Cortex of kidney (tissue), 1 donor: ENCODE measurements around the gene TXNL4A.
"Not testable (repeated sequence)": the region's sequence is repeated elsewhere in the genome, so short reads cannot be mapped to it uniquely, and the experiment has no call there.

Experiments used
- DNase-seq: peaks from one replicate; lab custom pipeline; 2025; lab: John Stamatoyannopoulos, UW

The TXNL4A gene

DNA sequence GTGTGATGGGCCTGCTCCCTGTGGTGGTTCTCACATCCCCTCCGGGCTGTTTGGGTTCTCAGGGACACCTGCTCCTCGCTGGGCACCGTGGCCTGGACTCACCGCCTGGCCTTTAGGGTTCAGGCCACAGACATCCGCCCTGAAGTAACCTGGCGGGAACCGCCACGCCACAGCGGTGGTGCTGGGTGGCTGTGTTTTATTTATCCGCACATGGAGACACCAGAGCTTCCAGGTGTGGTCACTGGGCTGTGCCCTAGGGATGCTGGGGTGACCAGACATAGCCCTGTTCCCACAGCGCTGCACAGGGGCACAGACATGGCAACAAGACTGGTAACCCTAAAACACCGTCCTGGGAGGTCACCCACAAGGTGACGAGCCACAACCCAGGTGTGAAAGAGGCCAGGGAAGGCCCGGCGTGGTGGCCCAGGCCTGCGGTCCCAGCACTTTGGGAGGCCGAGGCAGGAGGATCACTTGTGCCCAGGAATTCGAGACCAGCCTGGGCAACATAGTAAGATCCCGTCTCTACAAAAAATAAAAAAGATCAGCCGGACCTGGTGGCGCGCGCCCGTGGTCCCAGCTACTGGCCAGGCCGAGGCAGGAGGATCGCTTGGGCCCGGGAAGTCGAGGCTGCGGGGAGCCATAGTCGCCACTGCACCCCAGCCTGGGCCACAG lies 24.6 kb downstream of the TXNL4A start:
- DNase-seq, result no peak

DNA sequence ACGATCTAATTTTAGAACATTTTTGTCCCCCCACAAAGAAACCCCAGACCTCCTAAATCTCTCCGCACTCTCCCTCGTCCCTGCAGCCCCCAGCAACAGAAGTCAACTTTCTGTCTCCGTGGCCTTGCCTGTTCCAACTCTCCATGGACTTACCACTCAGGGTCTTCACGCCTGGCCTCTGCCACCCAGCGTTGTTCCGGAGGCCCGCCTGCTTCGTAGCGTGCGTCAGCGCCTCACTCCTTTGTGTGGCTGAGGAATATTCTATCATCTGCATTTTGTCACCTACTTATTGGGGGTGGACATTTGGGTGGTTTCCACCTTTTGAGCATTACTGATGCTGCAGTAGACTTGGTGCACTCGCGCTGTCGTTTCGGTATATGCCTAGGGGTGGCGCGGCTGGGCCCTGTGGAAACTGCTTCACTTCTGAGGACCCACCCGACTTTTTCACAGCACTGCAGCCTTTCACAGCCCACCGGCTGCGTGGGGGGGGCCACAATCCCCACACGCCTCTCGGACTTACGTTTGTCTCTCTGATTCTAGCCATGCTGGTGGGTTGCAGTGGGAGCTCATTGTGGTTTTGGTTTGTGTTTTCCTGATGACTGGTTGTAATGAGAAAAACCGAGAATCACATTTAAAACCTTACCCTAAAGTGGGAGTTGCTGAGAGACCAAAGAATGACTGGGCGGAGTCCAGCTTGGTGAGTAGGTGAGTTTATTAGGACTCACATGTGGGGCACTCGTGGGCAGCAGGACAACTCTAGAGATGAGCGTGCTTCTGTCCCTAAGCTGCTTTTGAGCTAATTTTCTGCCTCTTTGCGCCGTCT lies 25.3 kb downstream of the TXNL4A start:
- DNase-seq, result no peak

DNA sequence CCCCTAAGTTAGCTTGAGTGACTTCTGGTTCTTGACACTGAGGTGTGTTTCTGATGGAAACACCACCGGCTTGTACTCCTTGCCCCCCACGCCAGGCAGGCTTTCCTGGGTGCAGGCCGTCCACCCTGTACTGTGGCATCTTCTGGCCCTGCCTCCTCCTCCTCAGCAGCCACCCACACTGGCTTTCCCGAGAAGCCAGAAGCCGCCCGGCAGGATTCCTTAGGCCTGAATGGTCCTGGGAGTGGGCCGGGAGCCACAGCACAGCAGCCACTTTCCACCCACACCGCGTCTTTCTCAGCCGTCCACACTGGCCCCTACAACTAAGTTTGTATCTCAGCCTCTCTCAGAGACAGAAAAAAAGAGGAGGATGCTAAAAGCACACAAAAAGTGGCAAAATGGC lies 26.1 kb downstream of the TXNL4A start:
- no peak for DNase-seq

DNA sequence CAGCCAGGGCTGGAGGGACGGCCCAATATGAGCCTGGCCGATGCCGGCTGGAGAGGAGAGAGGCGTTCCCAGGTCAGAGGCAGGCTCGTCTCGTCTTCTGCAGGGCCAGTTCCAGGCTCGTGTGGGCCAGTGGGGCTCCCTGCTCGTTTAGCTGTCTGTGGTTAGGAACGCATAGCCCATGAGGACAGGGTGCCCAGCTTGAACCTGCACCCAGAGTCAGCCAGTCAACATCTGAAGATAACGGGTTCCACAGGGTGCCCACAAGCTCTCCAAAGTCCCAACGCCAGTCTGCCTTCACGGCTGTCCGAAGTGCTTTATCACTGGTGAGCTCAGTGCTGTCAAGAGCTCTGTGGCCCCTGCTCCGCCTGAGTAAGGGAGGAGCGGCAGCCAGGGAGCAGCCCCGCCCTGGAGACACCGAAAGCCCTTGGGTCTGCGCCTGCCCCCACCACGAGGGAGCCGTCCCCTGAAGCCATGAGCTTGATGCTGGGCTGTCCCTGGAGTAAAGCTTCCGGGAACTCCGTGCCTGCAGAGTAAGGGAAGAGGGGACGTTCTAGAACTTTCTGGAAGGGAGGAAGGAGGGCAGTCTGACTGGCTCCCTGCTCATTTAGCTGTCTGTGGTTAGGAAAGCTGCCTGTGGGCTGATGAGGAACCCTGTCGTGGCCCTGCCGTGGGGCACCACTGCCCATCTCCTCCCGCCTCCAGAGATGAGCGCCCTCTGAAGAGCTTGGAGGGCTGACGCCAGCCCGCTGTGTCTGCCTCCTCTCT lies 26.7 kb downstream of the TXNL4A start:
- DNase-seq, result no peak

DNA sequence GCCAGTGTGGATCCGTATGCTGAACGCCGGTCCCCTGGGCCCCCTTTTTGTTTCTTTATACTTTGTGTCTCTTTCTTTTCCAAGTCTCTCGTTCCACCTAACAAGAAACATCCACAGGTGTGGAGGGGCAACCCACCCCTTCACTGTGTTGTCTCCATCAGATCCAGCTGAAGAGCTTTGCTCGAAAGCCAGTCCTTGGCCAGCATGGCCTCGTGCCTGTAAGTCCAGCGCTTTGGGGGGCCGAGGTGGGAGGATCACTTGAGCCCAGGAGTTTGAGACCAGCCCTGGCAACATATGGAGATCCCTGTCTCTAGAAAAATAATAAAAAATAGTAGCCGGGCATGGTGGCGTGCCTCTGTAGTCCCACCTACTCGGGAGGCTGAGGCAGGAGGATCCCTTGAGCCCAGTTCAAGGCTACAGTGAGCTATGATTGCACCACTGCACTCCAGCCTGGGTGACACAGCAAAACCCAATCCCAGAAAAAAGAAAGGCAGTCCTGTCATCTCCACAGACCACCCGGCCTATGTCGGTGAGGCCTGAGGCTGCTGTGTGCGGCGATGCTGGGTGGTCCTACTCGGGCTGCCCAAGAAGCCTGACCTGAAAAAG lies 27.3 kb downstream of the TXNL4A start:
- DNase-seq, result no peak

DNA sequence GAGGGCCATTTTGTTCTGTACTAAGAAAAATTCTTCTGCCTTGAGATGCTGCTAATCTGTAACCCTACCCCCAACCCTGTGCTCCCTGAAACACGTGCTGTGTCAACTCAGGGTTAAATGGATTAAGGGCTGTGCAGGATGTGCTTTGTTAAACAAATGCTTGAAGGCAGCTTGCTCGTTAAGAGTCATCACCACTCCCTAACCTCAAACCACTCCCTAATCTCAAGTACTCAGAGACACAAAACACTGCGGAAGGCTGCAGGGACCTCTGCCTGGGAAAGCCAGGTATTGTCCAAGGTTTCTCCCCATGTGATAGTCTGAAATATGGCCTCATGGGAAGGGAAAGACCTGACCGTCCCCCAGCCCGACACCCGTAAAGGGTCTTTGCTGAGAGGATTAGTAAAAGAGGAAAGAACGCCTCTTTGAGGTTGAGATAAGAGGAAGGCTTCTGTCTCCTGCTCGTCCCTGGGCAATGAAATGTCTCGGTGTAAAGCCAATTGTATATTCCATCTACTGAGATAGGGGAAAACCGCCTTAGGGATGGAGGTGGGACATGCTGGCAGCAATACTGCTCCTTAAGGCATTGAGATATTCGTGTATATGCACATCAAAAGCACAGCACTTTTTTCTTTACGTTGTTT lies 28.1 kb downstream of the TXNL4A start:
- DNase-seq, result not testable (repeated sequence)

DNA sequence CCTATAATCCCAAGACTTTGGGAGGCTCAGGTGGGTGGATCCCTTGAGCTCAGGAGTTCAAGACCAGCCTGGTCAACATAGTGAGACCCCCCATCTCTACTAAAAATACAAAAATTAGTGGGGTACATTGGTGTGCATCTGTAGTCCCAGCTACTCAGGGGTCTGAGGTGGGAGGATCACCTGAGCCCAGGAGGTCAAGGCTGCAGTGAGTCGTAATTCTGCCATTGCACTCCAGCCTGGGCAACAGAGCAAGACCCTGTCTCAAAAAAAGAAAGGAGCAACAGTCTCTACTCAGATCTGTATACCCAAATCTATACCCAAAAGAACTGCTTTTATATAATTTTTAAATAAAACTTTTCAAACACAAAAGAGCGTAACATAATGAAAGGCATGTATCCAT lies 29.4 kb downstream of the TXNL4A start:
- DNase-seq, result no peak

DNA sequence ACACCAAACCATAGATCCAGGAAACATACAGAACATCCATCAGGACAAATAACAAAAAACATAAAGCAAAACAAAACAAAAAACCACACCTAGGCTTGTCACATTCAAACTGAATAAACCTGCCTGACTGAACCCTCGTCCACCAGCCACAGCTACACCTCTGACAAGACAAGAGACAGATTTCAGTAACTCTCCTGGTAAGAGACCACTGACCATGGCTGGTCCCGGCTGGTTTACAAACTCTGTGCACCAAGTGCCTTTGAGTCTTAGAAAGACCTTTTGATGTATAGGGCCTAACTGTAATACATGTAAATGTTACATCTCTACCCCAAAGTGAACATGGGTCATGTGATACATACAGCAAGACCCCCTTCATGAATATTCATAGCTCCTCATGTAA lies 32.1 kb downstream of the TXNL4A start:
- no peak for DNase-seq

DNA sequence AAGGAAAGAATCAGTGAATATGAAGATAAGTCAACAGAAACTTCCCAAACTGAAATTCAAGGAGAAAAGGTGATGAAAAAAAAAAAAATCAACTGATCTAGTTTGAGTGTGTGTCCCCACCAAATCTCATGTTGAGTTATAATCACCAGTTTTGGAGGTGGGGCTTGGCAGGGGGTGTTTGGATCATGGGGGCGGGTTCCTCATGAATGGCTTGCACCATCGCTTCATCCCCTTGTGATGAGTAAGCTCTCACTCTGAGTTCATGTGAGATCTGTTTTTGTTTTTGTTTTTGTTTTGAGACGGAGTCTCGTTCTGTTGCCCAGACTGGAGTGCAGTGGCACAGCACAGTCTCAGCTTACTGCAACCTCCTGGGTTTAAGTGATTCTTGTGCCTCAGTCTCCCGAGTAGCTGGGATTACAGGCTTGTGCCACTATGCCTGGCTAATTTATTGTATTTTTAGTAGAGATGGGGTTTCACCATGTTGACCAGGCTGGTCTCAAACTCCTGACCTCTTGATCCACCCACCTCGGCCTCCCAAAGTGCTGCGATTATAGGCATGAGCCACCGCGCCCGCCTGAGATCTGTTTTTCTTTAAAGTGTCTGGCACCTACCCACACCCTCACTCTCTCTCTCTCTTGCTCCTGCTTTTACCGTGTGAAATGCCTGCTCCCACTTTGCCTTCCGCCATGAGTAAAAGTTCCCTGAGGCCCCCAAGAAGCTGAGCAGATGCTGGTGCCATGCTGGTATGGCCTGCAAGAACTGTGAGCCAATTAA lies 32.9 kb downstream of the TXNL4A start:
- DNase-seq, result no peak

DNA sequence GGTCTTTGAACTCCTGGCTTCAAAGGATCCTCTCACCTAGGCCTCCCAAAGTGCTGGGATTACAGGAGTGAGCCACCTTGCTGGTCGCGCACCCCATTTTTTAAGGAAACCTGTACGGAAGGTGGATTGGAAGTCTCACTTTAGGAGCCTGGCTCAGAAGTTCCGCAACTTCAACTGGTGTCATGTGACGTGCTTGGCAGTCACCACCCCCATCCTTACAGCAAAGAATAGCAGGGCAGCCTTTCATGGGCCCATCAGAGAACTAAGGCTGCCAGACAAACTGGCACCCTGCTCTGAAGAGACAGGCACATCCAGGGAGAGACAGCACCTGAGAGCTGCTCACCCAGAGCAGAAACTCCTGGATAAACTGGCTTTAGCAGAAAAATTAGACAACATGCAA lies 33.6 kb downstream of the TXNL4A start:
- no peak for DNase-seq

DNA sequence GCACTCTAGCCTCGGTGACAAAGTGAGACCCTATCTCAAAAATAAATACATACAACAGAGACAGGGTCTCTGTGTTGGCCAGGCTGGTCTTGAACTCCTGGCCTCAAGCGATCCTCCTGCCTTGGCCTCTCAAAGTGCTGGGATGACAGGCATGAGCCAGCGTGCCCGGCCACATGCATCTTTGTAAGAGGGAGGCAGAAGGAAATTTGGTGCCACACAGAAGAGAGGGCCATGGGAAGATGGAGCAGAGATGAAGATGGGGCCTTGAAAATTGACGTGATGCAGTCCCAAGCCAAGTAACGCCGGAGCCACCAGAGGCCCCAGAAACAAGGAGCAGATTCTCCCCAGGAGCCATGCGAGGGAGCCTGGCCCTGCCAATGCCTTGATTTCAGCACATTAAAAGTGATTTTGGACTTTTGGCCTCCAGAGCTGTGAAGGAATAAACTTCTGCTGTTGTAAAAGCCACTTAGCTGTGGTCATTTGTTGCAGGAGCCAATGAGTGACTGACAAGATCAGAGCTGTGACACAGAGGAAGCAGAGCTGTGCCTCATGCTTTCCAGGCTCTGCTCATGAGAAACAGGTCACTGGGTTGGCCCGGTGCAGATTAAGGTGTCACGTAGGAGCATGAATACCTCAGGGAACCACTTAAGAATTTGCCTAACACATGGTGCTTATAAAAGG lies 34.3 kb downstream of the TXNL4A start:
- DNase-seq, result no peak

DNA sequence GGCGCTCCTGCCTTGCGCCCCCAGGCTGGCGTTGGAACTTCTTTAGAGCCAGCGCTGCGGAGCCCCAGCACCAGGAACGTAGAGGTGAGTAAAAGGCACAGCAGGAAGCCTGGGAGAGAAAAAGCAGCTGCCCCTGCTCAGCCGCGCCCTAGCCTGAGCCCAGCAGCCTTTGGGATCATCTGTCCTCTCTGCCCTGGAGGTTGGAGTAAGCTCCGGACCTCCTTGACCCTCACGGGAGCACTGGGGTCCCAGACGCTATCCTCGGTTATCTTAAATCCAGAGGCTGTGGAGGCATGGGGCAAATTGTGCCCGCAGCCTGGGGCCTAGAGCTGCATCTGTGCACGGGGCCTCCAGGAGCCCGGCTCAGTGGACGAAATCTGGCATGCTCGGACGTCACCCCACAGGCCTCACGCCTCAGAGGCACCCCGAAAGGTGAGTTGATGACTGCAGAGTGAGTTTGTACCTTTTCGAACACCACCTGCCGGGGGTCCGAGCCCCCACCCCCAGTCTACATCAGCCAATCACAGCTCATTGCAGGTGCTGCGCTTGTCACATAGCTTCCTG lies 35.3 kb downstream of the TXNL4A start:
- no peak for DNase-seq

DNA sequence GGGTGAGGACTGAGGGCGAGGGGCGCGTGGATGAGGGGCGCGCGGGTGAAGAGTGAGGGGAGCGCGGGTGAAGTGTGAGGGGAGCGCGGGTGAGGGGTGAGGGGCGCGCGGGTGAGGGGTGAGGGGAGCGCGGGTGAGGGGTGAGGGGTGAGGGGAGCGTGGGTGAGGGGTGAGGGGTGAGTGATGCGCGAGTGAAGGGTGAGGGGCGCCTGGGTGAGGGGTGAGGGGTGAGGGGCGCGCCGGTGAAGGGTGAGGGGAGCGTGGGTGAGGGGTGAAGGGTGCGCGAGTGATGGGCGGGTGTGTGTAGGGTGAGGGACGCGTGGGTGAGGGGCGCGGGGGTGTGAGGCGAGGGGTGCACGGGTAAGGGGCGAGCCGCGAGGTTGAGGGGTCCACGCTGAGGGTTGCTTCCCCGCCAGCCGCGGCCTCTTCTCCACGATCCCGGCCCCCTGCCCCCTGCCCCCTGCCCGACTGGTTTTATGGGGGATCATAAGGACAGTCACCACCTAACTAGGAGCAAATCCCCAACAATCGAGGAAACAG lies 35.8 kb downstream of the TXNL4A start:
- no peak for DNase-seq

DNA sequence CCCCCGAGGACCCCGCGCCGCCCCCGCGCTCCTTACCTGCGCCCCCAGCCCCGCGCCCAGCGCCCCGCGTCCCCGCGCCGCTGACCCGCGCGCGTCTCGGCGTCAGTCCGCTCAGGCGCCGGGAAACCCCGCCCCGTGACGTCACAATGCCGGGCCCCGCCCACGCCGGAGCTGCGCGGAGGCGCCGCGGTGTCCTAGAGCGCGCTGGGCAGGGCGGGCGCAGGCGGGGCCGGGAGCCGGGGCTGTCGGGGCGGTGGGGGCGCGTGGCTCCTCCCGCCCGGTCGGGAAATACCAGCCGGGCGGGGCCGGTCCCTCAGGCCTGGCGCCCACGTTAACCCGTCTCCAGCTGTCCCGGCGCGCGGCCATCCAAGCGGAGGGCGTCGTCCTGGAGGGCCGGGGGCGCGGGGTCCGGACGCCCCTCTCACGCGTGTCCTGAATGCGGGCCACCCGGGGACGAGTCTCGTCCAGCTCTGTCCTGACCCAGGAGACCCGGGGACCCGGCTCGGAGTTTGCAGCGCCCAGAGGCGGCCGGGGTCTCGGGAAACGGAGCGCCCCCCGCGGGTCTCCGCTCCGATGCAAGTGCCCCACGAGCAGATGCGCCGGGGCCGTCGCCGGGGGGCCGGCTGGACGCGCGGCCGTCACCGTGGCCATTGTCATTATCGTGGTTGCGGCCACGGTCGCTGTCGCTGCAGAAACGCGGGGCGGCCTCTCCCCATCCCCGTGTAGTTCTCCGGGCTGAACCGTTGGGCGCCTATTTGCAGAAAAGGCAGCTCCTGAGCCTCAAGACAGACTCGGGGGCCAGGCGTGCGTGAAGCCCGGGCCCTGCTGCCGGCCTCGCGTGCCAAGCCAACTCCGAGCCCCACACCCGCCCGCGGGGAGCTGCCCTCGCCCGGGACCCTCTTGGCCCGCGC lies 36.6 kb downstream of the TXNL4A start, which contains the start of gene SLC66A2:
Gene SLC66A2, minus strand, starts transcription at position 109 of the 911 bp plus-strand sequence. CDS start 727 bp downstream, outside the sequence.
- no peak for DNase-seq

DNA sequence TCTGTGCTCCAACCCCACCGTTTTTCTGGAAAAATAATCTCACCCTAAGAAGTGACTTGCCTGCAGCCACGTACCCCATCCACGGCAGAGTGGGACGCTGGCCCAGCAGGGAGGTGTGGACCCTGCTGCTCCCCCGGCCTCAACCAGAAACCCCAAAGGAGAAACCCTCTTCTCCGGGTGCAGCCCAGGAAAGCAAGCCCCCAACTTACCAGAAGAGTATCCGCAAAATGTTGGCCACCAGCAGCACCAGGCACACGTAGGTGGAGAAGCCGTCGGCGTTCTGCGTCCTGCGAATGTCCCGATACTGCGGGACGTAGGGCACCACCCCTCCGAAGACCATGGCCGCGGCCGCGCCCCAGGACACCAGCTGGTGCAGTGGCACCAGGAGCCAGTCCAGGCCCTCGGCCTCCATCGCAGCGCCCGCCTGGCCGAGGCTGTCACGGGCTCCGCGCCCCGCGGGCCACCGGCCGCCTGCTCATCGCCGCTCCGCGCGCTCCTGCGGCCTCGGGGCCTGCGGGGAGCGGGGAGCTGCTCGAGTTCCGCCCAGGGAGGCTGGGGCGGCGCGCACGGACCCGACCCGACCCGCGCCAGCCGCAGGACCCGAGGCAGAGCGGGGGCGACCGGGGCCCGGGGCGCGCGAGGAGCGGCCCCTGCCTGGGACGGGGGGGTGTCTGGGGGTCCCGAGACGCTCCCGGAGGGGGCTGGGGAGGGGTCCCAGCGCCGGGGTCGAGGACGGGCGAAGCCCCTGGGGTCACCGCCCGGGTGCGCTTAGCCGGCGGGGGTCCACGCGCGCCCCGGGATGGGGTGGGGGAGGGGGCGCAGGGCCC lies 37.6 kb downstream of the TXNL4A start:
- no peak for DNase-seq

DNA sequence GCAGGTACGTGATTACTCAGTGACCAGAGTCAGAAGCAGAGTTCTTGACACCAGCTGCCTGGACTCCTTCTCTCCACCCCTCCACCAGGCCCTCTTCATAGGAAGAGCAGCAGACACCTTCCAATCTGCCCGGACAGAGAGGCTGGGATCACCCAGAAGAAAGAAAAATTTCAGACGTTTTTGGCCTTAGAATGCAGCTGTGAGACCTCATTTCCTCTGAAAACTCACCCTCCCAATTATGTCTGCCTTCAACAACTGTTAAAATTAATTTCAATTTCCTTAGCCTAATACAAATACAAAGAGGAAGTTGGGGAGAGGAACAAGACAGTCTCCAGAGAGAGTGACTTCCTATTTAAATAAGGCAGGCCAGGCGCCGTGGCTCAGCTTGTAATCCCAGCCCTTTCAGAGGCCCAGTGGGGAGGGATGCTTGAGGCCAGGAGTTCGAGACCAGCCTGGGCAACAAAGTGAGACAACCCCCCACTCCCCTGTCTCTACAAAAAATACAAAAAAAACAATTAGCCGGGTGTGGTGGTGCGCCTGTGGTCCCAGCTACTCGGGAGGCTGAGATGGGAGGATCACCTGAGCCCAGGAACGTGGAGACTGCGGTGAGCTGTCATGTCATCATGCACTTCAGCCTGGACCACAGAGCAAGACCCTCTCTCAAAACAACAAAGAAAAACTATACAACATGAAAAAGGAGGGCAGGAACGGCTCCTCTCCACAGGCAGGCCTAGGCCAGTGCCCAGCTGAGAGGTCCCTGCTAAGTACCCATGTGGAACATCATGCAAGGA lies 38.5 kb downstream of the TXNL4A start:
- DNase-seq, result no peak
